ENCODE data around the gene NAGA. TPM values are rescaled to one million over a fixed set of nuclear protein-coding genes. Genes with fewer than 3 reads are reported as not detected.

The NAGA gene
- total and polyA plus RNA-seq, 2 donors (not counting 1 experiment from before 2014, with no cell fraction given) = 13.2 to 20.2 TPM

GRCh38 chr22:42013385-42013784 lies 57.2 kb downstream of the NAGA start:
- intact Hi-C loops (cut with micrococcal nuclease) = no loop called here
- Histone ChIP-seq H3K9me3 (ENCODE audit: control extremely low read depth in 1 of 3, control insufficient read depth in 2 of 3, insufficient read depth in 1 of 3, low read length in 2 of 3) (peaks cover 4 to 25% (median 24%) of the 10 kb centered on the region in 3 donors), H3K27me3 (replicated peaks in 1 of 4; ENCODE audit: control extremely low read depth in 1 of 4, control insufficient read depth in 3 of 4, insufficient read depth in 4 of 4, low read length in 3 of 4) (peaks cover 0 to 4% (median 0%) of the 10 kb centered on the region in 4 experiments), H3K27ac (ENCODE audit: low read length in 2 of 2) (no peak overlapping the region), H3K79me2 (ENCODE audit: control insufficient read depth, insufficient read depth, low read length) (no peaks in the 10 kb centered on the region), H3K4me2 (replicated peaks; ENCODE audit: low read depth, low read length, poor library complexity, severe bottlenecking) (no peak overlapping the region), H3K4me1 (ENCODE audit: control insufficient read depth in 2 of 2, insufficient read depth in 2 of 2, low read length in 2 of 2) (no peaks in the 10 kb centered on the region), H3K36me3 (replicated peaks in 1 of 2; ENCODE audit: control extremely low read depth in 1 of 2, control insufficient read depth in 1 of 2, extremely low read depth in 1 of 2, insufficient read depth in 2 of 2, low read length in 1 of 2) (no peaks in the 10 kb centered on the region), H2AFZ (ENCODE audit: insufficient read depth, low read depth, low read length, poor library complexity, severe bottlenecking) (no peak overlapping the region), H3K9ac (ENCODE audit: low read length) (no peak overlapping the region), H4K20me1 (ENCODE audit: control insufficient read depth, insufficient read depth, low read length, poor library complexity, severe bottlenecking) (no peaks in the 10 kb centered on the region), H3K4me3 (ENCODE audit: control extremely low read depth in 1 of 5, extremely low read depth in 1 of 5, insufficient read depth in 1 of 5, low read depth in 2 of 5, low read length in 4 of 5) (no peak overlapping the region)
- H3K4me3 Mint-ChIP-seq = no peak overlapping the region
- no peak for DNase-seq
- CTCF ChIA-PET = no interaction called here
- ATAC-seq (ENCODE audit: low read depth) = no peak
- TF ChIP-seq, protein P1, sequence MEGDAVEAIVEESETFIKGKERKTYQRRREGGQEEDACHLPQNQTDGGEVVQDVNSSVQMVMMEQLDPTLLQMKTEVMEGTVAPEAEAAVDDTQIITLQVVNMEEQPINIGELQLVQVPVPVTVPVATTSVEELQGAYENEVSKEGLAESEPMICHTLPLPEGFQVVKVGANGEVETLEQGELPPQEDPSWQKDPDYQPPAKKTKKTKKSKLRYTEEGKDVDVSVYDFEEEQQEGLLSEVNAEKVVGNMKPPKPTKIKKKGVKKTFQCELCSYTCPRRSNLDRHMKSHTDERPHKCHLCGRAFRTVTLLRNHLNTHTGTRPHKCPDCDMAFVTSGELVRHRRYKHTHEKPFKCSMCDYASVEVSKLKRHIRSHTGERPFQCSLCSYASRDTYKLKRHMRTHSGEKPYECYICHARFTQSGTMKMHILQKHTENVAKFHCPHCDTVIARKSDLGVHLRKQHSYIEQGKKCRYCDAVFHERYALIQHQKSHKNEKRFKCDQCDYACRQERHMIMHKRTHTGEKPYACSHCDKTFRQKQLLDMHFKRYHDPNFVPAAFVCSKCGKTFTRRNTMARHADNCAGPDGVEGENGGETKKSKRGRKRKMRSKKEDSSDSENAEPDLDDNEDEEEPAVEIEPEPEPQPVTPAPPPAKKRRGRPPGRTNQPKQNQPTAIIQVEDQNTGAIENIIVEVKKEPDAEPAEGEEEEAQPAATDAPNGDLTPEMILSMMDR (IDR thresholded peaks at IDR 0.05) = no peak
- no peak for TF ChIP-seq EZH2 (IDR thresholded peaks at IDR 0.05; ENCODE audit: borderline replicate concordance, insufficient read depth, low read depth, low read length, poor library complexity, severe bottlenecking)
- H3K9me3 Mint-ChIP-seq (ENCODE audit: insufficient read depth) = peaks cover 5% of the 10 kb centered on the region
- WGBS (ENCODE audit: insufficient coverage) = 72% methylated on average over 3 of the region's 4 CpGs
- POLR2A ChIA-PET = no interaction called here
- H3K4me1 Mint-ChIP-seq = peaks cover 2% of the 10 kb centered on the region
- peaks cover 3% of the 10 kb centered on the region for H3K27me3 Mint-ChIP-seq
- no peak overlapping the region for H3K27ac Mint-ChIP-seq

DNA sequence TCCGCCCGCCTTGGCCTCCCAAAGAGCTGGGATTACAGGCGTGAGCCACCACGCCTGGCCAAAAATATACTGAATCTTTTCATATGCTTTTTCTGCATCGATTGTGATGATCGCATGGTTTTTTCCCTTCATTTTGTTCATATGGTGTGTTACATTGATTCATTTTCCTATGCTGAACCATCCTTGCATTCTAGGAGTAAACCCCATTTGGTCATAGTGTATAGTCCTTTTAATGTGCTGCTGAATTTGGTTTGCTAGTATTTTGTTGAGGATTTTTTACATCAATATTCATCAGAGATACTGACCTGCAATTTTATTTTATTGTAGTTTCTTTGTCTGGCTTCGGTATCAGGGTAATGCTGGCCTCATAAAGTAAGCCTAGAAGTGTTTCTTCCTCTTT lies 59.8 kb downstream of the NAGA start:
- ATAC-seq (ENCODE audit: low read depth) = no peak

More for the DNA sequence above, 59.8 kb downstream of the NAGA start:
- Histone ChIP-seq H3K9me3 (ENCODE audit: control extremely low read depth in 1 of 3, control insufficient read depth in 2 of 3, insufficient read depth in 1 of 3, low read length in 2 of 3) (peaks cover 4 to 32% (median 27%) of the 10 kb centered on the region in 3 donors), H3K27ac (ENCODE audit: low read length in 2 of 2) (no peak overlapping the region), H3K36me3 (replicated peaks in 1 of 2; ENCODE audit: control extremely low read depth in 1 of 2, control insufficient read depth in 1 of 2, extremely low read depth in 1 of 2, insufficient read depth in 2 of 2, low read length in 1 of 2) (no peaks in the 10 kb centered on the region), H3K9ac (ENCODE audit: low read length) (no peak overlapping the region), H3K4me3 (ENCODE audit: control extremely low read depth in 1 of 5, extremely low read depth in 1 of 5, insufficient read depth in 1 of 5, low read depth in 2 of 5, low read length in 4 of 5) (no peak overlapping the region), H4K20me1 (ENCODE audit: control insufficient read depth, insufficient read depth, low read length, poor library complexity, severe bottlenecking) (no peaks in the 10 kb centered on the region), H3K4me2 (replicated peaks; ENCODE audit: low read depth, low read length, poor library complexity, severe bottlenecking) (no peak overlapping the region), H3K27me3 (replicated peaks in 1 of 4; ENCODE audit: control extremely low read depth in 1 of 4, control insufficient read depth in 3 of 4, insufficient read depth in 4 of 4, low read length in 3 of 4) (no peaks in the 10 kb centered on the region), H3K79me2 (ENCODE audit: control insufficient read depth, insufficient read depth, low read length) (no peaks in the 10 kb centered on the region), H2AFZ (ENCODE audit: insufficient read depth, low read depth, low read length, poor library complexity, severe bottlenecking) (no peak overlapping the region), H3K4me1 (ENCODE audit: control insufficient read depth in 2 of 2, insufficient read depth in 2 of 2, low read length in 2 of 2) (no peaks in the 10 kb centered on the region)
- Mint-ChIP-seq H3K27ac (no peak overlapping the region), H3K9me3 (ENCODE audit: insufficient read depth) (peaks cover 8% of the 10 kb centered on the region), H3K4me3 (no peak overlapping the region), H3K27me3 (peaks cover 3% of the 10 kb centered on the region), H3K4me1 (peaks cover 2% of the 10 kb centered on the region)
- TF ChIP-seq, protein P1 (IDR thresholded peaks at IDR 0.05) = no peak
- no peak for TF ChIP-seq EZH2 (IDR thresholded peaks at IDR 0.05; ENCODE audit: borderline replicate concordance, insufficient read depth, low read depth, low read length, poor library complexity, severe bottlenecking)
- ChIA-PET POLR2A (interaction anchor here (1.5 kb wide), 1 partner anchor 12 kb away, joined by 3 read pairs; the partner anchor contains the start of gene WBP2NL), CTCF (interaction anchor here (0.7 kb wide), 1 partner anchor 344 kb away, joined by 3 read pairs; no protein-coding TSS in a partner anchor)
- 100% methylated on average over 2 of the region's 7 CpGs for WGBS (ENCODE audit: insufficient coverage)
- intact Hi-C loops (cut with micrococcal nuclease) = no loop called here
- no peak for DNase-seq

Small RNA genes within 50 kb of the gene (small RNA-seq; reads per million reads assigned to genes)
- not detected for gene SNORD13P1 (ENCODE audit: insufficient read length, low read depth, low replicate concordance)

Other genes with a start within 250 kb of the NAGA start
- gene SREBF2, start 237.7 kb downstream of the NAGA start, total RNA-seq = 287 and 304 TPM in 2 replicates
- 106 and 116 TPM in 2 replicates for gene SREBF2, start 237.7 kb downstream of the NAGA start, polyA plus RNA-seq
- gene SHISA8, start 155.7 kb downstream of the NAGA start, total RNA-seq = 46.5 and 54.1 TPM in 2 replicates
- gene SHISA8, start 155.7 kb downstream of the NAGA start, polyA plus RNA-seq = 5.1 and 22.4 TPM in 2 replicates
- 646 and 651 TPM in 2 replicates for gene TNFRSF13C, start 144.0 kb downstream of the NAGA start, total RNA-seq
- 221 and 227 TPM in 2 replicates for gene TNFRSF13C, start 144.0 kb downstream of the NAGA start, polyA plus RNA-seq
- 26.0 and 30.7 TPM in 2 replicates for gene CENPM, start 123.7 kb downstream of the NAGA start, total RNA-seq
- gene CENPM, start 123.7 kb downstream of the NAGA start, polyA plus RNA-seq = 34.4 and 43.8 TPM in 2 replicates
- 0.29 and 0.39 TPM in 2 replicates for gene SEPTIN3, start 101.4 kb downstream of the NAGA start, total RNA-seq
- gene SEPTIN3, start 101.4 kb downstream of the NAGA start, polyA plus RNA-seq = 0.06 and 0.14 TPM in 2 replicates
- gene WBP2NL, start 72.0 kb downstream of the NAGA start, total RNA-seq = 10.1 and 10.4 TPM in 2 replicates
- 1.6 and 3.2 TPM in 2 replicates for gene WBP2NL, start 72.0 kb downstream of the NAGA start, polyA plus RNA-seq
- 3.2 and 3.8 TPM in 2 replicates for gene PHETA2, start 3.4 kb upstream of the NAGA start, total RNA-seq
- gene PHETA2, start 3.4 kb upstream of the NAGA start, polyA plus RNA-seq = 1.1 TPM in 2 replicates
- gene SMDT1, start 8.9 kb upstream of the NAGA start, total RNA-seq = 133 and 140 TPM in 2 replicates
- 79.0 and 122 TPM in 2 replicates for gene SMDT1, start 8.9 kb upstream of the NAGA start, polyA plus RNA-seq
- 47.8 and 51.5 TPM in 2 replicates for gene NDUFA6, start 20.0 kb upstream of the NAGA start, total RNA-seq
- 26.2 and 49.0 TPM in 2 replicates for gene NDUFA6, start 20.0 kb upstream of the NAGA start, polyA plus RNA-seq
- 3.9 TPM in 2 replicates for gene CYP2D6, start 60.0 kb upstream of the NAGA start, total RNA-seq
- 3.1 and 7.4 TPM in 2 replicates for gene CYP2D6, start 60.0 kb upstream of the NAGA start, polyA plus RNA-seq
- 67.0 and 81.3 TPM in 2 replicates for gene TCF20, start 199.8 kb upstream of the NAGA start, total RNA-seq
- gene TCF20, start 199.8 kb upstream of the NAGA start, polyA plus RNA-seq = 16.4 and 20.9 TPM in 2 replicates